ENCODE measurements around the gene HSPH1. TPM values are rescaled to one million over a fixed set of nuclear protein-coding genes. Genes with fewer than 3 reads are reported as not detected.

HSPH1 gene
- total RNA-seq, 1 experiment from 2014 or later: 105 TPM

DNA sequence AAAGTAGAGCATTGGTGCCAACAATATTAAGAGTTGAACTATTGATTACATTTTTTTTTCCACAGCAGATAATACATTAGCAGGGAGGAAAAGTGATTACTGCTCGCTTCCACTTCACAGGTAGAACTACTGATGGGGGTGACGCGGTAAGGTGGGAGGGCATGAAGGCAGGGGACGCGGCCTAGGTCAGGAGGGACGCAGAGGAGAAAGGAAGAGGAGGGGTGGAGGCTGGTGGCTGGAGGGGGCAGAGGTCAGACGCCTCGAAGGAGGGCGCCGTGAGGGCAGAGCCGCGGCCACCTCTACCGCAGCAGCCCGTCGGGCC lies 37.8 kb upstream of the HSPH1 start:
- Histone ChIP-seq H3K4me2 (peak overlapping the region; percentile 77), H3F3A (ENCODE audit: insufficient read depth, low read depth) (no peaks in the 10 kb centered on the region), H3K4me3 (peak overlapping the region; percentile 80), H3K79me2 (ENCODE audit: low read depth) (peaks cover 5% of the 10 kb centered on the region; the same call in 1 of the 2 replicates), H3K36me3 (ENCODE audit: low read depth) (no peaks in the 10 kb centered on the region), H3K27me3 (ENCODE audit: insufficient read depth, low read depth) (no peaks in the 10 kb centered on the region), H3K9me2 (ENCODE audit: insufficient read depth) (no peaks in the 10 kb centered on the region), H3K4me1 (replicated peaks; ENCODE audit: insufficient read depth) (peaks cover 20% of the 10 kb centered on the region), H4K20me1 (ENCODE audit: insufficient read depth) (no peaks in the 10 kb centered on the region; the same call in 1 of the 2 replicates), H2AFZ (peak overlapping the region; percentile 78; the same call in 1 of the 2 replicates), H3K27ac (no peak overlapping the region), H3K9me3 (ENCODE audit: insufficient read depth, low read depth) (no peaks in the 10 kb centered on the region)
- intact Hi-C loops (cut with micrococcal nuclease; ENCODE audit: unreplicated experiment): loop anchor here (1.0 kb wide), 1 partner anchor 37 kb away; no protein-coding TSS in a partner anchor
- TF ChIP-seq CTCF (conservative IDR thresholded peaks at IDR 0.05) (no peak), EZH2 (IDR thresholded peaks at IDR 0.05; ENCODE audit: low read depth) (no peak)
- CTCF ChIA-PET: no interaction called here
- POLR2A ChIA-PET (ENCODE audit: unreplicated experiment): interaction anchor here (0.6 kb wide), 1 partner anchor 329 kb away, joined by 3 read pairs; no protein-coding TSS in a partner anchor
- no TSS peak for BruUV-seq (replicated peaks)
- DNase-seq: no peak

DNA sequence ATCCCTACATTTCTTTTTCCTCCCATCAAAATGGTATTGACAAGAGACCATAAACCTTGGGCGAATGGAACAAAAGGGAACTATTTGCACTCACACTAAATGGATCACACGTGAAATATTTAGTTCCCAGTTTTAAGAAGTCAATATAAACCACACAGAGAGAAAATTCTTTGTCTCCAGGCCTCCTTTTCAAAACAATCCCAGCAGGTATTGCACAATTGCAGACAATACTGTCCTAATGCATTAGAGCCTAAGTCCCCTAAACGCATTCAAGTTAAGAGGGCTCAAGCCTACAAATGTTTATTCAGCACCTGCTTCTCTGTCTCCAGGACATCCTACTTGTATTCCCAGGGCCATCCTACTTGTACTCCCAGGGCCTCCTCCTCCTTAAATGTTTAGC lies 36.8 kb upstream of the HSPH1 start:
- Histone ChIP-seq H4K20me1 (ENCODE audit: insufficient read depth) (no peaks in the 10 kb centered on the region), H3K4me1 (replicated peaks; ENCODE audit: insufficient read depth) (peaks cover 16% of the 10 kb centered on the region), H2AFZ (no peak overlapping the region), H3K9me3 (ENCODE audit: insufficient read depth, low read depth) (no peaks in the 10 kb centered on the region), H3K27ac (no peak overlapping the region), H3K4me3 (no peak overlapping the region), H3K79me2 (ENCODE audit: low read depth) (peaks cover 5% of the 10 kb centered on the region; the same call in 1 of the 2 replicates), H3K36me3 (ENCODE audit: low read depth) (no peaks in the 10 kb centered on the region), H3K27me3 (ENCODE audit: insufficient read depth, low read depth) (no peaks in the 10 kb centered on the region), H3F3A (ENCODE audit: insufficient read depth, low read depth) (no peaks in the 10 kb centered on the region), H3K9me2 (ENCODE audit: insufficient read depth) (no peaks in the 10 kb centered on the region), H3K4me2 (no peak overlapping the region)
- DNase-seq: no peak
- TF ChIP-seq CTCF (conservative IDR thresholded peaks at IDR 0.05) (no peak), EZH2 (IDR thresholded peaks at IDR 0.05; ENCODE audit: low read depth) (no peak)
- intact Hi-C loops (cut with micrococcal nuclease; ENCODE audit: unreplicated experiment): no loop called here
- POLR2A ChIA-PET (ENCODE audit: unreplicated experiment): no interaction called here
- BruUV-seq (replicated peaks): no TSS peak
- CTCF ChIA-PET: no interaction called here

DNA sequence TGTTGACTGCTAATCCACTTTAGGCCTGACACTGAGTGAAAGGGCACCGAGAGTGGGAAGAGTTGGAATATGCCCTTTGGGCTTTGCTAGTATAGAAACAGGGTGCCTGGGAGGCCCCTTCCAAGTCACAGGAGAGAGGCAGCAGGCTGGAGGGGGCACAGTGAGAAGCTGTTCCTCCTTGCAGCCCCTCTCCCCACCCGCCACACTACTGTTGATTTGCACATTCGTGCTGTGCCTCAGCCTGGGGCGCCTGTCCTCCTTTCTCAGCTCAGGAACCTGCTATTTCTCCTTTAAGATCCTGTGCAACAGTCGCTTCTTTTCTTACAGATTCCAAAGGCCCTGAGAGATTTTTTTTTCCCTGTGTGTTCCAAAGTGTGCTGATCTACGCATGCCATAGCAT lies 35.3 kb upstream of the HSPH1 start:
- H3K27ac ChIP-seq: no peak overlapping the region
- ChIA-PET CTCF (no interaction called here), POLR2A (ENCODE audit: unreplicated experiment) (no interaction called here)
- H3K36me3 ChIP-seq (ENCODE audit: low read depth): no peaks in the 10 kb centered on the region
- TF ChIP-seq EZH2 (IDR thresholded peaks at IDR 0.05; ENCODE audit: low read depth) (no peak), CTCF (conservative IDR thresholded peaks at IDR 0.05) (no peak)
- H3K79me2 ChIP-seq (ENCODE audit: low read depth): peaks cover 5% of the 10 kb centered on the region; the same call in 1 of the 2 replicates
- no peak overlapping the region for H2AFZ ChIP-seq
- BruUV-seq (replicated peaks): no TSS peak
- H3K27me3 ChIP-seq (ENCODE audit: insufficient read depth, low read depth): no peaks in the 10 kb centered on the region
- no peak for DNase-seq
- no peak overlapping the region for H3K4me2 ChIP-seq
- peaks cover 16% of the 10 kb centered on the region for H3K4me1 ChIP-seq (replicated peaks; ENCODE audit: insufficient read depth)
- H3K9me3 ChIP-seq (ENCODE audit: insufficient read depth, low read depth): no peaks in the 10 kb centered on the region
- intact Hi-C loops (cut with micrococcal nuclease; ENCODE audit: unreplicated experiment): no loop called here
- no peaks in the 10 kb centered on the region for H3F3A ChIP-seq (ENCODE audit: insufficient read depth, low read depth)
- no peaks in the 10 kb centered on the region for H4K20me1 ChIP-seq (ENCODE audit: insufficient read depth)
- H3K4me3 ChIP-seq: no peak overlapping the region
- H3K9me2 ChIP-seq (ENCODE audit: insufficient read depth): no peaks in the 10 kb centered on the region

Data from PC-9 (cell line).